Stimulated activated CD4-positive, alpha-beta T cell treated with anti-CD3 and anti-CD28 coated beads, Interleukin-2, amount 100 ng/mL, for 4 hours (primary cell): Measurements from ENCODE around the gene RGS19.

ENCODE experiments used
- DNase-seq: peaks from one replicate; pipeline ENCODE4 v3.0.0-alpha.2; 2020; ENCODE audit warnings: low read depth

The RGS19 gene

GRCh38 chr20:64035066-64035932 is 44.0 kb downstream of the RGS19 start:
- no peak for DNase-seq

GRCh38 chr20:64033981-64034493 is 45.3 kb downstream of the RGS19 start:
- DNase-seq = no peak

- DNase-seq = no peak
Observed at GRCh38 chr20:64032706-64033624, 46.4 kb downstream of the RGS19 start.

GRCh38 chr20:64031822-64032314 is 47.5 kb downstream of the RGS19 start:
- no peak for DNase-seq

GRCh38 chr20:64030371-64031134 is 48.8 kb downstream of the RGS19 start:
- no peak for DNase-seq

- no peak for DNase-seq
Observed at GRCh38 chr20:64029293-64030117, 49.8 kb downstream of the RGS19 start.

GRCh38 chr20:64027981-64028685 is 51.2 kb downstream of the RGS19 start:
- no peak for DNase-seq

- no peak for DNase-seq
Observed at GRCh38 chr20:64025826-64026412, 53.4 kb downstream of the RGS19 start.

- no peak for DNase-seq
Observed at GRCh38 chr20:64025101-64025825, 54.1 kb downstream of the RGS19 start.

- DNase-seq = no peak
Observed at GRCh38 chr20:64024141-64024990, 55.0 kb downstream of the RGS19 start.

- DNase-seq = no peak
Observed at GRCh38 chr20:64023361-64024140, 55.8 kb downstream of the RGS19 start.
